Measurements from ENCODE around the gene ATP5PO.
"Not testable (repeated sequence)": the region's sequence is repeated elsewhere in the genome, so short reads cannot be mapped to it uniquely, and the experiment has no call there.

DNA sequence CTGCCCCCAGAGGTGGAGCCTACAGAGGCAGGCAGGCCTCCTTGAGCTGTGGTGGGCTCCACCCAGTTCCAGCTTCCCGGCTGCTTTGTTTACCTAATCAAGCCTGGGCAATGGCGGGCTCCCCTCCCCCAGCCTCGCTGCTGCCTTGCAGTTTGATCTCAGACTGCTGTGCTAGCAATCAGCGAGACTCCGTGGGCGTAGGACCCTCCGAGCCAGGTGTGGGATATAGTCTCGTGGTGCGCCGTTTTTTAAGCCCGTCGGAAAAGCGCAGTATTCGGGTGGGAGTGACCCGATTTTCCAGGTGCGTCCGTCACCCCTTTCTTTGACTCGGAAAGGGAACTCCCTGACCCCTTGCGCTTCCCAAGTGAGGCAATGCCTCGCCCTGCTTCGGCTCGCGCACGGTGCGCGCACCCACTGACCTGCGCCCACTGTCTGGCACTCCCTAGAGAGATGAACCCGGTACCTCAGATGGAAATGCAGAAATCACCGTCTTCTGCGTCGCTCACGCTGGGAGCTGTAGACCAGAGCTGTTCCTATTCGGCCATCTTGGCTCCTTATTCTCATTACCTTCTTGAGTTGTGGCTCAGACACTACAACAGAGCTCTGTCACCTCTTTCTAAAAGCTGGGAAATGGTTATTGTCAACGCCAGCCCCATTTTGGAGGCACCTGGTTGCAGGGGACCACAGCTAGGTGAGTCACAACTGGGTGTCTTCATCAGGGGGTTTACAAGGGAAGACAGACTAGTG is 15.6 kb upstream of the ATP5PO start:
- TF ChIP-seq, protein P1, sequence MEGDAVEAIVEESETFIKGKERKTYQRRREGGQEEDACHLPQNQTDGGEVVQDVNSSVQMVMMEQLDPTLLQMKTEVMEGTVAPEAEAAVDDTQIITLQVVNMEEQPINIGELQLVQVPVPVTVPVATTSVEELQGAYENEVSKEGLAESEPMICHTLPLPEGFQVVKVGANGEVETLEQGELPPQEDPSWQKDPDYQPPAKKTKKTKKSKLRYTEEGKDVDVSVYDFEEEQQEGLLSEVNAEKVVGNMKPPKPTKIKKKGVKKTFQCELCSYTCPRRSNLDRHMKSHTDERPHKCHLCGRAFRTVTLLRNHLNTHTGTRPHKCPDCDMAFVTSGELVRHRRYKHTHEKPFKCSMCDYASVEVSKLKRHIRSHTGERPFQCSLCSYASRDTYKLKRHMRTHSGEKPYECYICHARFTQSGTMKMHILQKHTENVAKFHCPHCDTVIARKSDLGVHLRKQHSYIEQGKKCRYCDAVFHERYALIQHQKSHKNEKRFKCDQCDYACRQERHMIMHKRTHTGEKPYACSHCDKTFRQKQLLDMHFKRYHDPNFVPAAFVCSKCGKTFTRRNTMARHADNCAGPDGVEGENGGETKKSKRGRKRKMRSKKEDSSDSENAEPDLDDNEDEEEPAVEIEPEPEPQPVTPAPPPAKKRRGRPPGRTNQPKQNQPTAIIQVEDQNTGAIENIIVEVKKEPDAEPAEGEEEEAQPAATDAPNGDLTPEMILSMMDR (IDR thresholded peaks at IDR 0.05) = not testable (repeated sequence)
- peak in 1 of 4 donors; percentile 34 for TF ChIP-seq POLR2A (IDR thresholded peaks at IDR 0.05)

Data from esophagus squamous epithelium (tissue), 4 donors.